Skin of body (tissue), 2 donors: ENCODE data around the gene OR4X1. TPM values are rescaled to one million over a fixed set of nuclear protein-coding genes. Genes with fewer than 3 reads are reported as not detected.
"Not testable (repeated sequence)": the region's sequence is repeated elsewhere in the genome, so short reads cannot be mapped to it uniquely, and the experiment has no call there.

ENCODE experiments used
- DNase-seq: peaks from one replicate; lab custom pipeline; 2025; lab: John Stamatoyannopoulos, UW
- total RNA-seq: library from RNA; depleted of rRNA; stranded (reverse); fragments of >200 nt; gene quantifications from one replicate; pipeline ENCODE4 v1.2.3, GENCODE V29; 2014

The OR4X1 gene
- total RNA-seq, result not detected

GRCh38 chr11:48263423-48263911 is at the start of gene OR4X1:
Gene OR4X1 (plus strand): TSS chr11:48263861. CDS start chr11:48263861, 0 bp downstream.
- no peak for DNase-seq

- no peak for DNase-seq
Observed at GRCh38 chr11:48216510-48216909, 47.2 kb upstream of the OR4X1 start, which contains the start of gene OR4B1. Gene OR4B1 (plus strand): TSS chr11:48216810. CDS start chr11:48216810, 0 bp downstream.

GRCh38 chr11:48228761-48229160 is 34.9 kb upstream of the OR4X1 start:
- no peak for DNase-seq

DNA sequence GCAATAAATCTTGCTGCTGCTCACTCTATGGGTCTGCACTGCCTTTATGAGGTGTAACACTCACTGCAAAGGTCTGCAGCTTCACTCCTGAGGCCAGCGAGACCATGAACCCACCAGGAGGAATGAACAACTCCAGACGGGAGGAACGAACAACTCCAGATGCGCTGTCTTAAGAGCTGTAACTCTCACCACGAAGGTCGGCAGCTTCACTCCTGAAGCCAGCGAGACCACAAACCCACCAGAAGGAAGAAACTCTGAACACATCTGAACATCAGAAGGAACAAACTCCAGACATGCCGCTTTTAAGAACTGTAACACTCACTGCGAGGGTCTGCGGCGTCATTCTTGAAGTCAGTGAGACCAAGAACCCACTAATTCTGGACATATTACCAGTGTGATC is 33.6 kb upstream of the OR4X1 start:
- DNase-seq, result not testable (repeated sequence)

DNA sequence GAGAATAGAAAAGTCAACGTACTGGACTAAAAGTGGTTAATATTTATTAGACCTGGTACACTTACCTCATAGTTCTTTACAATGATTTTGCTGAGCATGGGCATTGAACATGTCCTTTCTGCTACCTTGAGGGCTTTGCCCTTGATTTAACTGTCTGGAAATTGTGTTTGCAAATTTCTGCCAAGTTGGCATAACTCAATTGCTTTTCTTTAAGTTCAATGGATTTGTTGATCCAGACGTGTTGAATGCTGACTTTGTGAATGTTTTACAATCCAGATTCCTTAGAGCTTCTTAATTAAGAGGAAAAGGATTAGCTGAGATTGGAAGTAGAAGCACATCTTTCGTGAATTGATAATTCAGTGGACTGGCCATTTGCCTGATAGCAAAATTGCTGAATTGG is 25.9 kb upstream of the OR4X1 start:
- DNase-seq, result no peak

DNA sequence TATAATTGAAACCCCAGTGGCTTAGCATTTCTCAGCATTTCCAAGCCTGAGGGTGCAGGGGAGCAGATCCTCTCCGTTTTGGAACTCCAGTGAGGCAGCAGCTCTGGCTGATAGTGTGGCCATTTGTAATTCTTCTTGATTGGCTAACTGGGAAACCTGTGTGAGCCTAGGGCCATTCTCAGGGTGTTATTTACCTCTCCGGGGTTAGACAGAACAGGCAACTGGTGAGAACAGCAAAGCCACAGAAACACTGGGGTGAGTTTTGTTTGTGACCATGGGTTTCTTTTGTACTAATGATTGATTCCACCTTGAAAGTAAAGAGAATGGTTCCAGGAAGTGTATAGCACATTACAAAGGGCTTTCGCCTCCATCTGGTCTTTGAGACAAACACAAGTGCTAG is 21.2 kb upstream of the OR4X1 start:
- DNase-seq, result no peak

GRCh38 chr11:48244804-48245203 is 18.9 kb upstream of the OR4X1 start, which contains the start of gene OR4X2:
Gene OR4X2 (plus strand): TSS chr11:48245104. CDS start chr11:48245104, 0 bp downstream.
- no peak for DNase-seq

DNA sequence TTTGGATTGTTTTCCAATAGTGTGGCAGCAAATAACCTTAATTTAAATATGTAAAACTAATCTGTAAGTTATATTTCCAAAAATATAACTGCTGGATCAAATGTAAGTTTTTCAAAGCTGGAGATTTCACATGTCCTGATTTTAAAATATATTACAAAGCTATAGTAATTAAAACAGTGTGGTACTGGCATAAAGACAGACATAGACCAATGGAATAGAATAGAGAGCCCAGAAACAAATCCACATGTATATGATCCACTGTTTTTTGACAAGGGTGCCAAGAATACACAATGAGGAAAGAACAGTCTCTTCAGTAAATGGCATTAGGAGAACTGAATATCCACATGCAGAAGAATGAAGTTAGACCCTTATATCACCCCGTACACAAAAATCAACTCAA is 14.8 kb upstream of the OR4X1 start:
- DNase-seq, result no peak

DNA sequence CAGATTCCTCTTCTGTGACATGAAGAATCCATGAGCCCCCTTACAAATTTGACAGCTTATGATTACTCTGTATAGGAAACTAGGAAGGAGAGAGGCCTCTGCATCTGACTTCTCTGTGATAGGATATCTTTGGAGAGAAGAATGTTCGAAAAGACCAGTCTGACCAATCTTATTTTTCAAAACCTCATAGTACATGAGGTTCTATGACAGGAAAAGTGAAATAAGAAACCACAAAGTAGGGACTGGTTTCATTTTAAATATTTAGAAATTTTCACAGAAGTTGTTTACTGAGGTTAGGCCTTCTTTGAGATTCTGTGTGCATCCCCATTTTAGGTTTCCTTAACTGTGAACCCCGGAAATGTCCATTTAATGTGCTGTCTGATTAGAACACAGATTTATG is 2.1 kb upstream of the OR4X1 start:
- DNase-seq, result no peak

GRCh38 chr11:48270621-48271020 is 7.0 kb downstream of the OR4X1 start:
- DNase-seq, result no peak

- DNase-seq, result no peak
Observed at GRCh38 chr11:48272606-48273005, 8.9 kb downstream of the OR4X1 start.

GRCh38 chr11:48305923-48306322 is 42.3 kb downstream of the OR4X1 start, which contains the start of gene OR4S1:
Gene OR4S1 (plus strand): TSS chr11:48306223. CDS start chr11:48306223, 0 bp downstream.
- no peak for DNase-seq

DNA sequence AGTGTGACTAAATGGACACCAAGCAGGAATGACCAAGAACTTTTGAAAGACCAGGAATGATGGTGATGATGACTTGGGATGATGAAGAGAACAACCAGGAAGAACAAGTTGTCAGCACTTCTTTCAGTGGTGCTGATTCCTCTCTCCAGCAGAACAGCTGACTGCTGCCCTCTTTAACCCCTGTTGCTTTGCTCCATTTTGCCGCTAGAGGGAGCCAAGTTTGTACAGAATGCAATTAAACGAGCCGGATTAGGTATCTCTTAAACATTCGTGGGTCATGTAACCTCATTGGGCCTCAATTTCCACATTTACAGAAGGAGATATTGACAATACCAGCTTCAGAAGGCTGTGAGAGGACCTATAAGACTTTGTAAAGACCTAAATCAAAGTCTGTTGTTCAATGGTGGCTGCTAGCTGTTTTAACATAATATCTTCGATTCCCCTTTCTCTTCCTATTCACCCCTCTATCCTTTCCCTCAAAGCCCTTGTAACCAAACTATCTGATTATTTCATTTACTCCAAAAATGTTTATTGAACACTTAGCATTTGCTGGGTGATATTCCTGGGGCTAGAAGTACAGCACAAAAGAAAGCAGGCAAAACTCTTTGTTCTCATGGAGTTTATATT is 44.2 kb downstream of the OR4X1 start:
- DNase-seq, result no peak

- DNase-seq, result not testable (repeated sequence)
Observed at GRCh38 chr11:48313590-48313989, 49.9 kb downstream of the OR4X1 start.

Other genes starting within 250 kb of the OR4X1 start
- not detected for gene OR4B1, start 47.1 kb upstream of the OR4X1 start, total RNA-seq
- gene OR4X2, start 18.8 kb upstream of the OR4X1 start, total RNA-seq, result not detected
- not detected for gene OR4S1, start 42.4 kb downstream of the OR4X1 start, total RNA-seq
- gene OR4C3, start 61.1 kb downstream of the OR4X1 start, total RNA-seq, result not detected
- gene OR4C5, start 102.6 kb downstream of the OR4X1 start, total RNA-seq, result not detected
- gene OR4A47, start 224.9 kb downstream of the OR4X1 start, total RNA-seq, result not detected